IPS-15b (cell line): ENCODE results near the gene PSAPL1.

Experiments used
- H3K27me3 ChIP-seq: one replicate; pipeline ENCODE4 v1.6.1; 2013; ENCODE audit warnings: low read length; ENCODE audit not compliant: control insufficient read depth, insufficient read depth
- H3K36me3 ChIP-seq: one replicate; pipeline ENCODE4 v1.6.1; 2013; ENCODE audit warnings: low read length; ENCODE audit not compliant: control insufficient read depth, insufficient read depth
- H3K4me1 ChIP-seq: one replicate; pipeline ENCODE4 v1.6.1; 2013; ENCODE audit warnings: mild to moderate bottlenecking, low read length; ENCODE audit not compliant: control insufficient read depth, insufficient read depth
- H3K4me3 ChIP-seq: one replicate; pipeline ENCODE4 v1.5.1; 2013; ENCODE audit warnings: low read depth, low read length
- H3K9ac ChIP-seq: one replicate; pipeline ENCODE4 v1.6.1; 2013; ENCODE audit warnings: low read depth, mild to moderate bottlenecking, low read length
- H3K9me3 ChIP-seq: one replicate; pipeline ENCODE4 v1.6.1; 2013; ENCODE audit warnings: mild to moderate bottlenecking, low read length; ENCODE audit not compliant: control insufficient read depth, insufficient read depth

PSAPL1 gene

DNA sequence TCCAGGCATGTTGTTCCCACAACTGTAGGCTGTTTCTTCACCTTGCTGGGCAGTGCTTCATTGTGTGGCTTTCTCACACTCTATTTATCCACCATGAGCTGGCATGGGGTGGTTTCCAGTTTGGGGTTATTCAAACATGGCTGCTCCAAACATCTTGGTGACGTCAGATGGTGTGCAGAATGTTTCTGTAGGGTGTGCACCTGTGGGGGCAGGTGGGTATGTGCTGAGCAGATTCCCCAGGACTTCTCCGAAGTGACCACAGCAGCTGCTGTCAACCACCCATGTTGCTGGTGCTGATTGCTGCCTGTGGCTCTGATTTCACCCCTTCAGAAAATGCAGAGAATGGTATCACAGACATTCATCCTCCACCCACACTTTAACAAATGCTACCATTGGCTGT is 5.0 kb upstream of the PSAPL1 start:
- Histone ChIP-seq H3K9ac (no peak overlapping the region), H3K36me3 (no peaks in the 10 kb centered on the region), H3K4me3 (no peak overlapping the region), H3K4me1 (no peaks in the 10 kb centered on the region), H3K27me3 (no peaks in the 10 kb centered on the region), H3K9me3 (no peaks in the 10 kb centered on the region)

DNA sequence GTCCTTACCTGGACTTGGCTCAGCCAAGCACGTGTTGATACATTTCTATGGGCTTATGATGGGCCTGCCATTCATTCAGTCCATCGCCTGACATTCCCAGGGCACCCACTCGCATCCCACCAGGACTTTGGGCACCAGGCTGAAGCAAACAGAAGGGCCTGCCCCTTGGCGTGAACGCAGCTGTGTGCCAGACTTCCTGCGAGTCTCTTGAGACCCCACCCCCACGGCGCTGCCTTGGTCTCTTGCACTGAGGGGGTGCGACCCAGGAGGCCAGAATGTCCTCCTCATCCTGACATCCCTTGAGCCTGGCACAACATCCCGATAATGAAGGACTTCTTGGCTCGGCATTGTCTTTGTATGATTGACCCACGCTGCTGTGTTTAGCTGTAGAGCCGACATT is 1.5 kb upstream of the PSAPL1 start:
- Histone ChIP-seq H3K9ac (no peak overlapping the region), H3K36me3 (no peaks in the 10 kb centered on the region), H3K4me3 (no peak overlapping the region), H3K9me3 (no peaks in the 10 kb centered on the region), H3K4me1 (no peaks in the 10 kb centered on the region), H3K27me3 (no peaks in the 10 kb centered on the region)

DNA sequence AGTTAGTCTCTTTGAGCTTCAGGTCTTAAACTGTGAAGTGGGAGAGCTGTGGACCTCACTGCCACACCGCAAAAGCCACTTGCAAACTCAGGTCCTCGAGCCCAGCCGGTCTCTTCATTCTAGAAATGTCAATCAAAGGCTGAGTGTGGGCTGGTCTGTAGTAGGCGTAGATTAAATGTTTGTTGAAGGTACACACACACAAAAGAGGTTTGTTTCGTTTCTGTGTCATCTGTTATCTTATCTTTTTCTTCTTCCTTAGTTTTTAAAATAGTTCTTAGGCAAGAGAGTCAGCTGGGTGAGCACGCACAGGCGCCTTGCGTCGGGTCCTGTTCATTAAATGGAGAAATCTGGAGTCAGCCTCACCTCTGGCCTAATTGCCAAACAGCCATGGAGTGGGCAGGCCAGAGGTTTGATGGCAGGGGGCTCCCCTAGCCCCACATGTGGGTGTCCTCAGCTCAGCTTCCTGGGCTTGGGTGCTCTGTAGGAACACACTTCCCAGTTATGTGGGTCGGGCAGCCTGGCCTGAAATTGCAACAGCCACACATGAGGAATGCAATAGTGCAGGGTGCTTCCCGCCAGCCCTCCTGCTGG is 836 bp upstream of the PSAPL1 start:
- no peaks in the 10 kb centered on the region for H3K36me3 ChIP-seq
- no peaks in the 10 kb centered on the region for H3K9me3 ChIP-seq
- peaks cover 2% of the 10 kb centered on the region for H3K4me1 ChIP-seq
- no peaks in the 10 kb centered on the region for H3K27me3 ChIP-seq
- no peak overlapping the region for H3K9ac ChIP-seq
- H3K4me3 ChIP-seq: no peak overlapping the region

DNA sequence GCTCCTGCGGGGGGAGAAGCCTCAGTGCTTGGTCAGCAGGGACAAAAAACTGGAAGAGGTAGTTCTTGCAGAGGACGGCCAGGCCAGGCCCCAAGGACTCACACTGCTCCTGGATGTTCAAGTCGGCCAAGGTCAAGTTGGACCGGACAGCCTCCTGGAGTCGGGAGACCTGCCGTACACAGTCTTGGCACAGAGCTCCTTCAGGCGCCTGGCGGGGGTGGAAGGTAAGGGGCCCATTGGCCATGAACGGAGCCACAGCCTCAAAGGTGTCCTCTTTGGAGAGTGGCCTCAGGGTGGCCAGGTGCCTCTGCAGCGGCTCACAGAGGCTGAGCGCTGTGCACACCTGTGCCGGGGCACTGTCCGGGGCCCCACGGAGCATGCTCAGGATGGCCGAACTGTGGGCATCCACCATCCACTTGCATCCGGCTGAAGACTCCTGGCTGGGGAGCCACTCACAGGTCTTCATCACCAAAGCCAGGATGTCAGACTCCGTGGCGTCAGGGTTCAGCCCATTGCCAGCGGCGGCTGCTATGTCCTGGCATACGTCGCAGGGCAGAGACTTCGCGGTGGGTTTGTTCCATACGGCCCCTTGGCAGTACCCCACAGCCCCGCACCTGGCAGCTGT is 477 bp downstream of the PSAPL1 start:
- Histone ChIP-seq H3K9ac (no peak overlapping the region), H3K4me3 (no peak overlapping the region), H3K36me3 (no peaks in the 10 kb centered on the region), H3K27me3 (no peaks in the 10 kb centered on the region), H3K4me1 (peaks cover 3% of the 10 kb centered on the region), H3K9me3 (no peaks in the 10 kb centered on the region)

DNA sequence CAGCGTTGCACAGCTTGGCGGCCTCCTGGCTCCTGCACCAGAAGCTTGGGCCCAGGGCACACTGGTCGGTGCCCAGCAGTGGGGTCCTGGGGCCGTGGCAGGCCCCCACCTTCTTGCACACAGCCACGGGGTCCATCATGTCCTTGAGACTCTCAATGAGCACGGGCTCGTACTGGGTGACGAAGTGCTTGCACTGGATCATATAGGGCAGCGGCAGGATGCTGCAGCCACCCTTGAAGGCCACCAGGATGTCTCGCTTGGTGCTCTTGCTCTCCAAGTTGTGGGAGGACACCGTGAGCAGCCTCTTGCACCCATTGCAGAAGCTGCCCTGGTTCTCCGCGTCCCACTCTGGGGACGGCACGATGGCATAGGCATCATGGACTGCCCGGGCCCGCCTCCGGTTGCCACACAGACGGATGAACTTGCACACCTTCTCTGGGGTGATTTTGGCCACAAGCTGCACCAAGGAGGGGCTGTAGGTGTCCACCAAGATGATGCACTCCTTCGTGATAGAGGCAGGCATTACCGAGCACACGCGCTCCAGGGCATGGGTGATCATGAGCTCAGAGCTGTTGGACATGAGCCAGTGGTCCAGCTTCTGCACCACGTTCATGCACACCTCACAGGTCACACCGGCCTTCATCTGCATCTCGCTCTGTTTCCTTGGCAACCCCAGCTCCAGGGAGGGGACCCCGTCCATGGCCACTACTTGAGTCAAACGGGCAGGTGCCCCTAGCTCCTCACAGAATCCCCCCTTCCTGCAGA is 1.2 kb downstream of the PSAPL1 start:
- peaks cover 3% of the 10 kb centered on the region for H3K4me1 ChIP-seq

DNA sequence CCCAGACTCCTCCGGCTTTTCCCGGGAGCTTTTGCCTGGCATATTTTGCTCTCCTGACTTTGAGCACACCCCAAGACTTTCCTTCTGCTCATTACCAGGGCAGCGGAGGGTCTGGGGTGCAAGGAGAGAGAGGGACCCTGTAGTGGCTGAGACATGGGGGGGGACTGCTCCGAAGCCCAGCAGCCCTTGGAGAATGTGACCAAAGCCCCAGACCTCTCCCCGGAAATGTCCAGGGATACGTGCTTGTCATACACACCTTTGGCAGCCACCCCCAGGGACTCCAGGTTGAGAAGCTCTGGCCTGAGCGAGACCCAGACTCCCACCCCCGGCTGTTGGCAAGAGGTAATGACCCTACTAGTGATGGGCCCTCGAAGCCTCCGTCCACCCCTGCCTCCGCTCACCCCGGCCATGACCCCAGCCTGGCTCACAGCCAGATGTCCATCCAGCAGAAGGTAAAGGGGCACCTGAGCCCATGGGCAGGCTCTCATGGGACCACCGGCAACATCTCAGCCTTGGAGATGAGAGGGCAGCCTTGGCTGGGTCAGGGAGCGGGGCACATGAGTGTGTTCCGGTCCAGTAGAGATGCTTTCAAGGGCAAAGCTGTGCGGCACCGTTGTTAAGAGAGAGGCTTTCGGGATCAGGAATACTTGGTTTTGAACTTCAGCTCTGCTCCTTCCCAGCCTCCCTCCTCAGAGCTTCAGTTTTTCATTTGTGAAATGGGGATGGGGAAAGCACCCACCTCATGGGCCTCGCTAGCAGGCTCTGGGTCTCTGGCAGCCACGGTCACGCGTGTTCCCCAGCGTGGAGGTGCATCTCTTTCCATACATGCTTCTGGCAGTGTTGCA is 2.0 kb downstream of the PSAPL1 start:
- Histone ChIP-seq H3K27me3 (no peaks in the 10 kb centered on the region), H3K4me3 (no peak overlapping the region), H3K9ac (no peak overlapping the region), H3K4me1 (peaks cover 3% of the 10 kb centered on the region), H3K36me3 (no peaks in the 10 kb centered on the region), H3K9me3 (no peaks in the 10 kb centered on the region)

More for the DNA sequence above, 1.2 kb downstream of the PSAPL1 start:
- Histone ChIP-seq H3K4me3 (no peak overlapping the region), H3K36me3 (no peaks in the 10 kb centered on the region), H3K9ac (no peak overlapping the region), H3K9me3 (no peaks in the 10 kb centered on the region), H3K27me3 (no peaks in the 10 kb centered on the region)

DNA sequence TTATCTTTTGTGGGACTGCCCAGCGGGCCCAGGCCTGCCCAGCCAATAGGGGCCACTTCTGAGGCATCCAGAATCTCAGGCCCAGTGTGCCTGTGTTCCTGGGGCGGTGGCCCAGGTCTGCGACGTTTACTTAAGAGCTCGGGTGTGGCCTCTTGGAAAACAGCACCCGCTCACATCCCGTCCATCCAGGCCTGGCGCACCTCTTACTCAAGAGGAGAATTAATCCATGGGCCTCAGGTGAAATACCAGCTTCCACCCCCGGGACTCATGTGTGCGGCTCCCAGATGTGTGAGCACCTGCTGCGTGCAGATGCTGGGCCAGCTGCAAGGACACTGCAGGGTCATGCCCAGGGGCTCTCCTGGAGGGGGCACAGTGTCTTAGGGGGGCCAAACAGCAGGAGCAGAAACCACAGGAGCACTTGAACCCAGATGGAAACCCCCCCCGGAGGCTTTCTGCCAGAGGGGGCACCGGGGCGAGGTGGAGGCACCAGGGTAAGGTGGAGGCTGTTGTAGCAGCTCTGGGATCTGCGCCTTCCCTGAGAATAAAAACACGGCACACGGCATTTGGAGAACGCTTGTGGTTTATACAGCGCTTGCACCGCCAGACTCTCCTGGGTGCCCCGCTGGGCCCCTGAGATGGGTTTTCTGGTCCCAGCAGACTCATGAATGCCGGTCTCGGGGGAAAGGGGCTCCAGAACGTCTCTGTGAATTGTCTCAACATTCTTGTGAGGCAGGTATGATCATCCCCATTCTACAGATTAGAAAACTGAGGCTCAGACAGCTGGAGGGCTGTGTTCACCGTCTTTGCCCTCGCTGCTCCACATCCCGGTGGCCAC is 2.8 kb downstream of the PSAPL1 start:
- Histone ChIP-seq H3K9ac (no peak overlapping the region), H3K9me3 (no peaks in the 10 kb centered on the region), H3K4me1 (peaks cover 3% of the 10 kb centered on the region), H3K36me3 (no peaks in the 10 kb centered on the region), H3K27me3 (no peaks in the 10 kb centered on the region), H3K4me3 (no peak overlapping the region)

DNA sequence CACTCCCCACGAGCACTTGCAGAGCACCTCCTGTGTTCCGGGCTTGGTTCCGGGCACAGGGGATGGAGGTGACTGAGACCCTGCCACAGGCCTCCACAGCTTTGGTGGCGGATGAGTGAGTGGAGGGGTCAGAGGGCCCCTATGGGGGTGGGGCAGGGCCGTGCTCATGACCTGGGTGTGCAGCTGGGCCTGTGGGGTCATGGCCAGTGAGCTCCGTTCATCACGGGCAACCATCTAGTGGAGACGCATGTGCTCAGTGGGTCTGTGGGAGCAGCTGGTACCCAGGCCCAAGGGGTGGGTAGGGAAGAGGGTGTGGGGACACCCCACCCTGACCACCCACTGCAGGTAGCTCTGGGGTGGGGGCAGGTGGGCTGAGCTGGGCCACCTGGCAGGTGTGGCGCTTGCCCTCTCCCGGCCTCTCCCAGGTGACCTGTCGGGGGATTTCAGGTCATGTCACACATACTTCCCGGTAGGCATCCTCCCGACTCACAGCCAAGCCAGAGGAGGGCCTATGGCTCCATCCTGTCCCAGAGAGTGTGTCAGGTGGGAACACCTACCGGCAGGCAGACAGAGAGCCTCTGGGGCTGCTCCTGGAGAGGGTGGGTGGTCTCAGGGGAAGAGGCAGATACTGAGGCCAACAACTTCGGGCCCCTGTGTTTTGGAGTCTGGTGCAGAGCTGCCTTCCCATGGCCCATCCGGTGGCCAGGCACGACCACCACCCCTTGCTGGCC is 3.6 kb downstream of the PSAPL1 start:
- Histone ChIP-seq H3K36me3 (no peaks in the 10 kb centered on the region), H3K9ac (no peak overlapping the region), H3K9me3 (no peaks in the 10 kb centered on the region), H3K4me1 (peaks cover 3% of the 10 kb centered on the region), H3K27me3 (no peaks in the 10 kb centered on the region), H3K4me3 (no peak overlapping the region)

DNA sequence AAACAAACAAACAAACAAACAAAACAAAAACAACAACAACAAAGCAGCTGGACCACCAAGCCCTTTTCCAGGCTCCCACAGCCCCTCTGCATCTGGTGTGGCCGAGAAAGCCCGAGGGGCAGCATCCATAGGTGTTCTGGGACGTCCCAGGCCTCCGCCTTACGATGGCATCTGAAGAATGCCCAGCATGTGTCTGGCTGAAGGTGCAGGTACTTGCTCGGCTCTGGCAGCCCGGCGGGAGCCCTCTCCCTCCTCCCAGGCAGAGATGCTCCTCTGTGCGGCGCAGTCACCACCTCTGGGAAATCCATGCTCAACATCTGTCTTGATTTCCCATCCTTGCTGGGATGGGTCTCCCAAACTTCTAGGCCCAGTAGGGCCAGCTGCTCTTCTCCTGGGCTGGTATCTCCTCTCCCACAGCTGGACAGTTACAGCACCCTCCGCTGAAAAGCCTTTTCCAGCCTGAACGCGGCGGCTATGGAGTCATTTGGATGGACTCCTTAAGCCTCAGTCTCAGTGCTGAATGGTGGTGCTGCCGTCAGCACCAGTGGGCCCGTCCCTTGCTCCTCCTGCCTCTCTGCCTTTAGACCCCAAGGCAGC is 4.3 kb downstream of the PSAPL1 start:
- Histone ChIP-seq H3K9me3 (no peaks in the 10 kb centered on the region), H3K4me1 (peaks cover 3% of the 10 kb centered on the region), H3K9ac (no peak overlapping the region), H3K4me3 (no peak overlapping the region), H3K36me3 (no peaks in the 10 kb centered on the region), H3K27me3 (no peaks in the 10 kb centered on the region)

DNA sequence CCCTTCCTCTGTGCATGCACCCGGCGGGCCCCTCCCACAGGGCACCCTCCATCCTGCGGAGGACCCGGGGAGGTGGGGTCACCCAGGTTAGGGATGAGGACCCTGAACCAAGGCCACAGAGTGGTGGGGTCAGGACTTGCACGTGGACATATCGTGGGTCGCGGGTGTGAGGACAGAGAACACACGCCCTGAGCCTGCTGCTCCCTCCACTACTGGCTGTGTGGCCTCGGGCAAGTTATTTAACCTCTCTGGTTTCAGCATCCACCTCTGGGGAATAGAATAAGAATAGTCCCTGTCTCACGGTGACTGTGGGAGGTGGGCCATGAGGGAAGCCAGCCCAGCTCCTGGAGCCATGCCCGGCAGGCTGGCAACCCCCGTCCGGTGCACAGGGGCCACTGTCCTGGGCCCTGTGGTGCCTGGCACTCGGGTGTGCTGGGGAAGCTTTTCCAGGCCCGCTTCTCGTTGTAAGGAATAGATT is 5.1 kb downstream of the PSAPL1 start:
- Histone ChIP-seq H3K4me1 (peaks cover 3% of the 10 kb centered on the region), H3K36me3 (no peaks in the 10 kb centered on the region), H3K4me3 (no peak overlapping the region), H3K9me3 (no peaks in the 10 kb centered on the region), H3K27me3 (no peaks in the 10 kb centered on the region), H3K9ac (no peak overlapping the region)
